ENCODE data around the gene LRRC7. TPM values are rescaled to one million over a fixed set of nuclear protein-coding genes. Genes with fewer than 3 reads are reported as not detected.
"Not testable (repeated sequence)": the region's sequence is repeated elsewhere in the genome, so short reads cannot be mapped to it uniquely, and the experiment has no call there.

Gene LRRC7
- total RNA-seq, 1 donor from 2014 or later: 0.29 TPM

DNA sequence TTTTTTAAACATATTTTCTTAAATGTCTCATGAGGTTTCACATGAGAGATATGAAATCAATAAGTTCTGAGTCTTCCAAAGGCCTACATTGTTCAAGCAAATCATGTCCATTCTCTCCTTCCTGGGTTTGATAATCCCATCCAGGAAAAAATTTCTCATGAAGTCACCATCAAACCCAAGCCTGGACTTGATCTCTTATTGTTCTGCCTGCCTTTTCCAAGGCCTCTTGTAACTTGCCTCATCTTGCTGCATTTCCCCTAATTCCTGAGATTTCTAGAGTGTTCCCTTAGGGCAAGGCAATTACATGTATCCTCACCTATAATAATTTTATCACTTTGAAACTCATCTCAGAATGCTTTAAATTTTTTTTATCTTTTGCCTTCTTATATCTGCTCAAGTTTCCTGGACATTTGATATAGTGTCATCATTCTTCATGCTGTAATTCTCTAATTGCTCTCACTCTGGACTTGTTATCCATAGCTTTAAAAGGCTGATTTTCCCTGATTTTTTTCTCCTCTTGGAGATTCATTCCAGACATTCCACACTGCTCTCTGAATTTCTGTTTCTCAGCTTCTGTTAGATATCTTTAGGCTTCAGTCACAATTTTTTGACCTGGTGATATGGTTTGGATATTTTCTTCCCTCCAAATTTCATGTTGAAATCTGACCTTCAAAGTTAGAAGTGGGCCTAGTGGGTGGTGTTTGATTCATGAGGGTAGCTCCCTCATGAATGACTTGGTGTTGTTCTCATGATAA is 126.4 kb downstream of the LRRC7 start:
- intact Hi-C loops (cut with micrococcal nuclease): no loop called here

GRCh38 chr1:69697340-69697739 is 129.6 kb downstream of the LRRC7 start:
- intact Hi-C loops (cut with micrococcal nuclease): no loop called here

- intact Hi-C loops (cut with micrococcal nuclease): no loop called here
These were observed 133.0 kb downstream of the LRRC7 start for GRCh38 chr1:69700770-69701169.

GRCh38 chr1:69702085-69702484 is 134.4 kb downstream of the LRRC7 start:
- intact Hi-C loops (cut with micrococcal nuclease): no loop called here

DNA sequence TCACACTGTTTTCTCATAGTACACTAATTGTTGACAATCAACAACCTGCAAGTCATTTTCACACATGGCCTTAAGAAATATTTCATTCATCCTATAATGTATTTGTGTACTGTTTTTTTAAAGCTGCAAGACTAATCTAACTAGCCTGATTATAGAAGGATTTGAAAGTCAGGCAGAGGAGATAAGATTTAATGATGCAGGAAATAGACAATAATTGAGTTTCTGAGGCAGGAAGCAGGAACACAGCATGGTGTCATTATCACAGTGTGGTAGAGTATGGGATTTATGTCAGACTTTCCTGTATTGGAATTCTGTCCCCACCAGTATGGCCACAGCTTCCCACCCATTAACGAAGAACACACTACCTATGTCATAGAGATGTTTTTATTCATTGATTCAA is 138.8 kb downstream of the LRRC7 start:
- intact Hi-C loops (cut with micrococcal nuclease): no loop called here

GRCh38 chr1:69707103-69707502 is 139.4 kb downstream of the LRRC7 start:
- intact Hi-C loops (cut with micrococcal nuclease): no loop called here

DNA sequence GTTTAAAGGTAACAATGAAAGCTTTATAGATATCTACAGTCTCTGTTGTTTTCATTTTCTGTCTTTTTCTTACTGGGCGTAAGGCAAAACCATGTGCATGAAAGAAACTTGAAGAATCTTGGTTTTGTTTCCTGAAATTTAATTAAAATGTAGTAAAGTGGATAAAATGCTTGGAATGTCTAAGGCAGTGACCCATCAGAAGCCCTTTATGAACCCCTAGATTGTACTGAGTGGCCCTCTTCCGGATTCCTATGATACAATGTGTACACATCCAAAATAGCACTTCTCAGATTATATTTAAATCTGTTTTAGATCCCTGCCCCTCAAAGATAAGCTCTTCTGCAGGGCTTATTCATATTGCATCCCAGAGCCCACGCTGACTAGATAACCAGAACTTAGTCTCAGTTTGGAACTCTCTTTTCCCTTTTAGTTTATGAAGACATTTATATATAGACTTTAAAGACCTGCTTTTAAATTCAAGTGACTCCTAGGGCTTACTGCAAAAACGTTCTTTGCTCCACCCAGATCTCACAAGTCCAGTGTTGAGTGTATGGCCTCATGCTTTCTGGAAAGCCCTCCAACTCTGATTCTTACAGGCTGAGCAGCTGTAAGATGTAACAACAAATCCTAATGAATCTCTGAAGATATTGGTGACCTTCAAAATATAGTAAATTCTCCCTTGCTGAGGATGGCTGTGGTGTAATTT is 142.9 kb downstream of the LRRC7 start:
- intact Hi-C loops (cut with micrococcal nuclease): no loop called here

GRCh38 chr1:69711190-69711930 is 143.6 kb downstream of the LRRC7 start:
- intact Hi-C loops (cut with micrococcal nuclease): no loop called here

GRCh38 chr1:69717834-69718233 is 150.1 kb downstream of the LRRC7 start:
- intact Hi-C loops (cut with micrococcal nuclease): not testable (repeated sequence)

- intact Hi-C loops (cut with micrococcal nuclease): no loop called here
These were observed 160.5 kb downstream of the LRRC7 start for GRCh38 chr1:69728206-69728605.

DNA sequence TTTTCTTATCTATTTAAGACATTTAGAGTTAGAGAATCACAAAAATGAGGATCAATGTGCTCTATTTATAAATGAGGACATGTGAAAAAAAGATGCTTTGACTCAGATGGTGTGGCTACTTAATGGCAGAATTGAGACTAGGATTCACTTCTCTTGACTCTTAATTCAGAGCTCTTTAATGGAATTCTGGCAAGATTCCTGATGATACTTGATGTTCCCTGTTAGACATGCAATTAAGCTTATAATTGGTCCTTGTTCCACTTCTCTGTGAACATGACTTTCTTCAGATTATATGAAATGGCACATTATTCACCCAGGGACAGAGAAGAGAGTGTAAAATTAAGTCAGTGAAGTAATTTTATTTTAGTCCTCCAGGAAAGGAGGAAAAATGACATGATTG is 165.3 kb downstream of the LRRC7 start:
- intact Hi-C loops (cut with micrococcal nuclease): loop anchor here (10.0 kb wide), 1 partner anchor 1878 kb away; no protein-coding TSS in a partner anchor

DNA sequence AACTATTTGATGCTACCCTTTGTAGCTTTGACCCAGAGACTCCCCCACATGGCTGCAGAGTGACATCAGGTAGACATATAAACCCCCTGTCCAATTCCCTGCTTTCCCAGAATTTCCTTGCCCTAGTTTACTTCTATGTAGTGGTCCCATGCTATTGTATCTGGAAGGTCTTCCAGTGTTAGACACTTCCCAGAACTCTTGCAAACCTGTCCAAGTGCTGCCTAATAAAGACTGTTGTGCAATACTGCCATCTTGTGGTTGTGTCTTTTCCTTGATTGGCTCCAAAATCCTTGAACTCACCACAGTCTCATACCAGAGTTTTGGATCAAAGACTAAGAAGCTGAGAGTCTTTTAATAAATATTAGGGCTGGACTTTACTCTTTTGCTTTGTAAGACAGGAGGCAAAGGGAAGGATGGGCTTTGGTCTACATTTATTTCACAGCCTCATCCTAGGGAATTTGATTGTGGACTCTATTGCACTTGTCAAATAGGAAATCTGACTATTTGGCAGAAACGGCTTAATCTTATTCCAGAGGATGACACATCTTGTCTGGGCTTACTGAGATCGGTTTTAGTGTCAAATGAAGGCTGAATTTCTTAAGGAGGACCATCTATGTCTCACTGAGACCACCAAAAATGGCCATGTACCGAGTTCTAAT is 169.9 kb downstream of the LRRC7 start:
- intact Hi-C loops (cut with micrococcal nuclease): loop anchor here (1.0 to 10.0 kb wide), 5 partner anchors 1137 to 1883 kb away; no protein-coding TSS in a partner anchor

DNA sequence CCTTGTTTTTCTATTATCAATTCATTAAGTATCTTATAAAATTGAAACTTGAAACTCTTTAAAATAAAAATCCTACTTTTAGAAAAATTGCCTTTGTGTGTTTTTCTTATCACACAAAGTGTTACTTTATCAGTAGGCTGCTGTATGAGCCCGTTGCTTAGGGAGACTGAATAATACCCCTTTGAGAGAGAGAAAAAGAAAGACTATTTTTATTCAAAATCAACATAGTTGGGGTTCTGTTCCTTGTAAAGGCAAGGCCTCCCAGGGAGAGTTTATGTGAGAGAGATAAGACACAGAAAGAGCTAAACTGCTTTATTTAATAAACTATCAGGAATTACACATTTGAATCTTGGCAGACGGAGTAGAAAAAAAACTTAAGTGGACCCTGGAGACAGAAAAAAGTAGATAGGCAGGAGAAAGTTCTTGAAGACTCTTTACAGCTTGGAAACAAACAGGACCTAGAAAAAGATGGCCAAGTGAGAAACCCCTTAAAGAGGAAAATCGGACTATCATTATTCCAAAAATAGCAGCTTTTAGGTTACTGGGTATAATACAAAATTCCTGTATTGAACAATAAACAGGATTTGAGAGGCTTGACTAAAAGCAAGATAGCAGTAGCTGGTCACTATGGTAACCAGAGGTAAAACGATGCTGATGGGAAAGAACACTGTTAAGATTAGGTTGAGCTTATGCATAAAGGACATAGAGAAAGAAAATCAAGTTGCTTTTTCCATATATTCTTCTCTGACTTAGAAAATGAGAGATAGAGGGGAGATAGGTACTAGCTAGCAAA is 170.9 kb downstream of the LRRC7 start:
- intact Hi-C loops (cut with micrococcal nuclease): loop anchor here (2.0 to 10.0 kb wide), 2 partner anchors 1138 to 1884 kb away; no protein-coding TSS in a partner anchor

- intact Hi-C loops (cut with micrococcal nuclease): loop anchor here (2.0 to 10.0 kb wide), 2 partner anchors 1138 to 1884 kb away; no protein-coding TSS in a partner anchor
These were observed 171.5 kb downstream of the LRRC7 start for GRCh38 chr1:69739251-69739605.

DNA sequence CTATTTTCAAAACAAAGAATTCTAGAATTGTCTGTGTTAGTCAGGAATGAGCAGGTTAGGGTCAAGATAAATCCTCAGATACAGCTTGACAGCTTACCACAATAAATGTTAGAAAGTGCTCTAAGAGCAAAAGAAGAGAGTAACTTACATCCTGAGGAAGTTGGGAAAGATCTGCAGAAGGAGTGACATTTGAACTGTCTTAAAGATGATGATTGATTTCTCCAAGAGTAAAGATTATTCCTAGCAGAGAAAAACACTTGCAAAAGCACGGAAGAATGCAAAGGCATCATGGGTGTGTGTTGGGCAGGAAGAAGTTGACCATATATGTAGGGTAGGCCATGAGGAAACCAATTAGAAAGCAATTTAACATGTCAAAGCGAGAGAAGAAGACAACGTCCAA is 175.4 kb downstream of the LRRC7 start:
- intact Hi-C loops (cut with micrococcal nuclease): no loop called here

- intact Hi-C loops (cut with micrococcal nuclease): no loop called here
These were observed 176.7 kb downstream of the LRRC7 start for GRCh38 chr1:69744381-69744780.

- intact Hi-C loops (cut with micrococcal nuclease): no loop called here
These were observed 179.5 kb downstream of the LRRC7 start for GRCh38 chr1:69747207-69747606.

DNA sequence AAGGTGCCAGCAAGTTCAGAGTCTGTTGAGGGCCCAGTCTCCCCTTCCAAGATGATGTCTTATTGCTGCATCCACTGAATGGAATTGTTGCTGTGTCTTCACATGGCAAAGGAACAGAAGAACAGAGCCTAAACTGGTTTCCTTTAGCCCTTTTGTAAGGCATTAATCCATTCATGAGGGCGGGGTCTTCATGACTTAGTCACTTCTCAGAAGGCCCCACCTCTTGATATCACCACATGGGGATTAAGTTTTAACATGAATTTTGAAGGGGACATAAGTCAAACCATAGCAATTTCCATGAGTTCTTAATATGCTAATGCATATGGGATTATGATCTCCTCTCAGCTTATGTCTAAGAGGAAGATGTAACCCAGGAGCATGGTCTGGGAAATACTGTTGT is 182.9 kb downstream of the LRRC7 start:
- intact Hi-C loops (cut with micrococcal nuclease): no loop called here

DNA sequence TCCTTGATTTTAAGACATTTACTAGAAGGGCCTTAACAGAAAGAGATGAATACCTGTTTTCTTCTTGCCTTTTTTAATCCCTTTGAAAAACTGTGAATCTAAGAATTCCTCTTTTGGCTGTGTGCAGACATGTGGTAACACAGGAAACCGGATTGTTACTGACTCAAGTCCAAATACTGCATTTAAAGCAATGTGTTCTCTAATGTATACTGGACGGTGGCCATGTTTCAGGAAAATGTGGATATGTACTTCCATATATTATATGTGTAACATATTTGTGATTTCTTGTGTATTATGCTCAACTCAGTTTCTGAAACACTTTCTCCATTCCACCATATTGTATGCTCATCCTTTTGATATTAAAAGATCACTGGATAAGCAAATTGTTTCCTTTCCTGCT is 185.1 kb downstream of the LRRC7 start:
- intact Hi-C loops (cut with micrococcal nuclease): no loop called here

DNA sequence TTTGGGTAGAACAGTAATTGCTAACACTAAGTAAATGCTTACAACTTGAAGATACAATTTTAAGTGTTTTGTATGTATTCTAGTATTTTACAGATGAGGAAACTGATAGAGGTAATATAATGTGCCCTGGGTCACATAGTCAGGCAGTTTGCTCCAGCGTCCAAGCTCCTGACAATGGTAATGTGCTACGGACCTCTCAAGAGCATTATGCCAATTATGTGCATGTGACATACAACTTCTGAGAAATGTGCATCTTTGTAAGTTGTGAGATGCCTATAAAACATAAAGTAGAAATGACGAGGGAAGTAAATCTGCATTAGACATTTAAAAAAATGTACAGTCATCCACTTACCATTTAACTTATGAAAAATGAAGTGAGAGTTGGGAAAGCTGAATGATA is 186.8 kb downstream of the LRRC7 start:
- intact Hi-C loops (cut with micrococcal nuclease): no loop called here

GRCh38 chr1:69755647-69756046 is 187.9 kb downstream of the LRRC7 start:
- intact Hi-C loops (cut with micrococcal nuclease): no loop called here

Data from T-helper 1 cell treated with Interleukin-12 subunit alpha and Interleukin-12 subunit beta and Interleukin-4 antibody, amounts not matched to agents 30 ng/mL and 1 ng/mL, for 36 hours (primary cell).